GM19023 (cell line): ENCODE results near the gene ASB8.
A peak's percentile ranks its signal among the peaks of the same experiment; 100 is the strongest.
"Not testable (repeated sequence)": the region's sequence is repeated elsewhere in the genome, so short reads cannot be mapped to it uniquely, and the experiment has no call there.

Source experiments
- ATAC-seq: cut with Tn5 transposase; IDR thresholded peaks from one replicate; pipeline ENCODE4 v1.9.1; 2021; ENCODE audit warnings: mild to moderate bottlenecking, moderate library complexity; ENCODE audit not compliant: unreplicated experiment

Gene ASB8

DNA sequence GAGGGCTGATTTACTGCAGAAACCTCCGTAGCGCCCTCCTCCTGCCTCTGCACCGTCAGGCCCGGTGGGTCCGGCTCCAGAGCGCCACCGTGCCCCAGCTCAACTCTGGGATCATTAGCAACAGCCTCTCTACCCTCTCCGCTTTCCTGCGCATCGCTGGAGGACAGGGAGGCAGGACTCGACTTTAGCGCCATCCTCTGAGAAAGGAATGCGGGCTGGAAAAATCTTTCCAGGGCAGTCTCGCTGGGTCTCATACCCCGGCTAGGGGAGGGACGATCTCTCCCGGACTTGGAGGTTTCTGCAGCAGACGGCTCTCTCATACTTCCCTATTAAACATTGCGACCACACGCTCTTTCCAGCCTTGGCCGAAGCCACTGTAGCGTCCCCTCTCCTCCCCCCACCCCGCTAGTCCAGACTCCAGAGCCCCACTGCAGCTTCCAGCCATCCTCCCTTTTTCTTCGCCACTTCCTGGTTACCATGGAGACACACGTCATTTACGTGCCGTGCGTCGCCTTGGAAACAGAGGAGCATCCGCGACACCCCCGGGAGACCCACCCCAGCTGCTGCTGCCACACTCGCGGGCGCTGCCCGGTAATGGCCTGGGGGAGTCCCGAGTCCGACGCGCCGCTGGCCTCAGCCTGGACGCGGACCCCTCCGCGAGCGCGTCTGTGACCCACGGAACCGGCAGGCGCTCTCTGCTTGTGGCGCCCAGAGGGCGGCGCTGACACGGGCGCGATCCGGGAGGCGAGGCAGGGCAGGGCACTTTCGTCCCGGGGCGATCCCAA lies 26.0 kb upstream of the ASB8 start, which contains the start of gene CCDC184:
Gene CCDC184, plus strand, starts transcription at position 554 of the 785 bp plus-strand sequence. CDS start 479 bp downstream, outside the sequence.
- peak; percentile 66 for ATAC-seq

DNA sequence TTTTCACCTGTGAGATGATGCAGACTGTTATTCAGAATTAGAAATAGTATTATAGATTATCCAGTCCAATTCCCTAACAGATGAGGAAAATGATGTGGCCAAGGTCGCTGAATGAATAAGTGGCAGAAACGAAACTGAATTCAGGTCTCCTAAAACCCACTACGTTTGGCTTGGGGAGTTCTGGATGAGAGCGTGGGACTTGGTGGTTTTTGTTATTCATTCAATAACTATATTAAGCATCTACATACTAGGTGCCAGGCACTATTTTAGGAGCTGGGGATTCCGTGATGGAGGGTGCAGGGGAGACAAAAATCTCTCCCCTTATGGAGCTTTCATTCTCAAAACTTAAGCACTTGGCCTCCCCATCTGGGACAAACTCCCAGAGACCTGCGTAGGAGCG lies 25.3 kb upstream of the ASB8 start:
- no peak for ATAC-seq

DNA sequence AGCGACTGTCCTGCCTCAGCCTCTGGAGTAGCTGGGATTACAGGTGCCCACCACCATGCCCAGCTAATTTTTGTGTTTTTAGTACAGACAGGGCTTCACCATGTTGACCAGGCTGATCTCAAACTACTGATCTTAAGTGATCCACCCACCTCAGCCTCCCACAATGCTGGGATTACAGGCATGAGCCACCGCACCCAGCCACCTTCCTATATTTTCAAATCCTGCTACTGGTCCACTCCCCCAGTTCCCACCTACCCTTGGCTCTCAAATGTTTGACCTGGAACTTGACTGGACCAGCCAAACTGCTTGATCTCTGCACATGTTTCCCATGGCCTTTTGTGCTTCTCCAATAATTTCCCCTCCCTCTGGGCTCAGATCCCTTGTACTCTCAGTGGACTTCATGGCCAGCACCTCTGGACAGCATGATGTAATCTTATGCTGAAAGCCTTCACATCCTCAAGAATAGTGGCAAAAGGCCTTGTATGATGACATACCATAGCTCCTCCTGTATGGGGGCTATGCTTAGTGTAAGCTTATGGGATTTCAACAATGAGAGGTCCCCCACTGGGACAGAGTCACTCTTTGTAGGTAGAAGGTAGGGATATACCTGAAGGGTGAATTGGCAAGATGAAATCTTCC lies 23.7 kb upstream of the ASB8 start:
- ATAC-seq = no peak

DNA sequence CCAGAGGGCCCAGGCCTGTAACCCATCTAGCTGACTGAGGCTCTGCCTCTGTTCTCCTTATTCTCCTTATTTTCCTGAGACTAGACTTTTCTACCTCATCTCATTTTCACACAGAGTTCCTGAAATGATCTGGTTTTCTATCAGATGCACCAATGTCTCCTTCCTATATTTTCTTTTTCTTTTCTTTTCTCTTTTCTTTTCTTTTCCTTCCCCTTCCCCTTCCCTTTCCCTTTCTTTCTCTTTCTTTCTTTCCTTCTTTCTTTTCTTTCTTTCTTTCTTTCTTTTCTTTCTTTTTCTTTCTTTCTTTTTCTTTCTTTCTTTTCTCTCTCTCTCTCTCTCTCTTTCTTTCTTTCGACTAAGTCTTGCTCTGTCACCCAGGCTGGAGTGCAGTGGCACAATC lies 23.1 kb upstream of the ASB8 start:
- ATAC-seq = no peak

DNA sequence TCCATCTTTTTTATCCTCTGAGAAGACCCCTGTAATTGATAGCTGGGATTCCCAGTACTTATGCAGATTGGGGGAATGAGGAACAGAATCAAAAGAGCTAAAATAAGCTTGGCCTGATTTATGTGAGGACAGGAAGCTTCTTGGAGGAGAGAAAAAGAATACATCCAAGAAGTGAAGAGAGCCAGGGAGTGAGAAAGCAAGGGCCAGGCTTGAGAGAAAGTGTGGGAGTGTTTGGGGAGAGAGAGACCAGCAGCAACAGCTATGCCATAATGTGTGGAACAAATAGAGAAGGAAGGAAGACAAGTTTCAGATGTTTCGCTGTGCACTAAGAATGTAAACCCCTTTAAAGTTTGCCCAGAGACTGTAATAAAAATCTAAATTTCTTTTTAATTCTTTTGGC lies 22.2 kb upstream of the ASB8 start:
- ATAC-seq = no peak

DNA sequence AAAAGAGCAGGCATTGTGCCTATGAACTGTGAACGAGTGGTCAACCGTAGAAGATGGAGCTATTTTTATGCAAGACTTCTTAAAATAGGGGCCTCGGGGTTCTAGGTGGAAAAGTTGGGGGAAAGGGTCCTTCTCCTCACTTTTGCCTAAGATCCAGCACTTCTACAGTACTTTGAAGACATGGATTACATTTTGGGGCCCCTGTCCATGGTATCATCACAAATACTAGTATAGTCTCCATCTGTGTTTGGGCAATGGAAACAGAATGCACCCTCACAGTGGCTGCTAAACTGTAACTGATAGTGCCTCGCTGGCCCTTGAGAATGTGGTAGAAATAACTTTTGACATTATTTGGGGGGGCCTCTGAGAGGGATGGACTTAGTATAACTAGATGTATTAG lies 20.7 kb upstream of the ASB8 start:
- ATAC-seq = no peak

DNA sequence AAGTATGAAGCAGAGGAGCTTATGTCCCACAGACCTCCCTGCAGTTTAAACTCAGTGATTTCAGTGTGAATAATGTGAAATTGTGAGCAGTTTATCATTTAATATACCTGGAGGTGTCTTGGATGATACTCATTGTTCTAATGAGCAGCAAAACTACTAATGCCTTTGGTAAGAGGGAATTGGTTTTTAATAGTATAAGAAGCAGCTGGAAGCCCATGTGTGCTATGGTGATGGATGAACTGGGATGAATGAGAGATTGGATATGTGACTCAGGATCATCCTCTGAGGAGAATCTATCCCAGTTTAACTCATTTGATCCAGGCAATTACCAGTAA lies 19.1 kb upstream of the ASB8 start:
- ATAC-seq = no peak

DNA sequence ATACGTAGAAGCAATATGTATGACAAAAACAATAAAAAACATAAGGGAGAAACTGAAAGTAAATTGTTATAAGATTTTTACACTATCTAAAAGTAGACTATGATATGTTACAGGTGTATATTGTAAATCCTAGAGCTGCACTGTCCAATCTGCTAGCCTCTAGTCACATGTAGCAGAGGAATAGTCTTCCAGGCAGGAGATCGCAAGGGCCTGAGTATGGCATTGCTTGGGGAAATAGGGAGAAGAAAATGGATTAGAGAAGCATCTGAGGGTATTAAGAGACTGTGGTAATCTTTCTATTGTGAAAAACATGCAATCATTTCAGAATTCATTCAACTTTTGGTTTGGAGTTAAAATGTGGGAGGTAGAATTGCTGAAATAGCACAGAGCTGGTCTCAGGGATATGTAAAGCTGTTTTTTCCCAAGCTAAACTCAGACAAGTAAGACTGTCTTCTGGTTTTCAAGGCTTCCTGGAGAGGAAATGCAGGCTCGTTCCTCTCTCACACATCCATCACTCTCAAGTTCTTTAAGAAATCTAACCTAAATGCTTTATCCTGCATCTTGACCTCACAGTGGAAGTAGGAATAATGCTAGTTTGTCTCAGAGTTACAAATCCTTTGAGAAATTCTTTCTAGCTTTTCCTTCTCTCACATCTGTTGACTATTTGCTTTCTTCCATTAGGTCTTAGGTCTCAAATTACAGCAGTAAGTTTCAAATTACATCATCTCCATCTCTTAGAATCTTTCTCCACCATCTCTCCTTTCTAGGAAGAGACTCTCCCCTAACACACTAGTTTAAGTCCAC lies 18.5 kb upstream of the ASB8 start:
- no peak for ATAC-seq

DNA sequence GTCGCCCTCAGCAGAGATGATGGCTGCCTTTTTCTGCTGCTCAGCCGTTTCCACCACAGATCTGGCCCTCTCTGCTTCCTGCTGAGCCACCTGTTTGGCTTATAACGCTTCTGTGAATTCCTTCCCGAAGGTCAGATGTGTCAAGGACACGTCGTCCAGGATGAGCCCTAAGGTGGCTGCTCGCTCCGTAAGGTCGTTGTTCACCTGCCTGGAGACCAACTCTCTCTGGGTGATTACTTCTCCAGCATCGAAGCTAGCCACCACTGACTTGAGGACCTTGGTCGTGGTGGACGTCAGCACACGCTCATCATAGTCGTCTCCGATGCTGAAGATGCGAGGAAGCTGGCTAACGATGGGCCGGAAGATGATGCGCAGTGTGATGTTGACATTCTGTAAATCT lies 11.7 kb upstream of the ASB8 start:
- no peak for ATAC-seq

DNA sequence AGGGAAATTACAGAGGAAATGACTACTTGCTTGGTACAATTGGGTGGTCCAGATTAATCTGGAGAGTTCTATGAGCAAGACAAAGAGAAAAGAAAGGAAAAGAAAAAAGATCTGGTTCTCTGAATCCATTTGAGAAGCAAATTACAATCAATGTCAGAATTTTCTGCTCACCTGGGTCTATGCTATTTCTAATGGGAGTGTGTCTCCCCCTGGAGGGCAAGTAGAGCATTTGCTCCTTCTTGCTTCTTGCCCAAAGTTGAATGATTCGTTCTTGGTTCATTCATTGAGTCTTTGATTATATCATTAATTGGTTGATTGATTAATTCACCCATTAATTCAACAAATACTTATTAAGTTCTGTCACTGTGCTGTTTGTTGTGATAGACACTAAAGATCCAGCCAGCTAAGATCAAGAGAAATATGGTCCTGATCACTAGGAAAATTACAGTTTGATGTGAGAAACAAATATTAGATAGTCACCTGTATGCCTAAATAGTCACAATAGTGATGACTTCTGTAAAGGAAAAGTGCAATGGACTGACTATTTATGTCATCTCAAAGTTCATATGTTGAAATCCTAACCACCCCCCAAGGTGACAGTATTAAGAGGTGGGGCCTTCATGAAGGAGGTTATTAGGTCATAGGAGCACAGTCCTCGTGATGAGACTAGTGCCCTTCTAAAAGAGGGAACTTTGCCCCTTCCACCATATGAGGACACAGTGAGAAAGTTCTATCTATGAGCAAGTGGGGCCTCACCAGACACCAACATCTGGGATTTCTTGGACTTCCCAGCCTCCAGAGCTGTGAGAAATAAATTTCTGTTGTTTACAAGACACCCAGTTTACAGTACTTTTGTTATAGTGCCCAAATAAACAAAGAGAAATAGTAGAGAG lies 8.0 kb upstream of the ASB8 start:
- no peak for ATAC-seq

DNA sequence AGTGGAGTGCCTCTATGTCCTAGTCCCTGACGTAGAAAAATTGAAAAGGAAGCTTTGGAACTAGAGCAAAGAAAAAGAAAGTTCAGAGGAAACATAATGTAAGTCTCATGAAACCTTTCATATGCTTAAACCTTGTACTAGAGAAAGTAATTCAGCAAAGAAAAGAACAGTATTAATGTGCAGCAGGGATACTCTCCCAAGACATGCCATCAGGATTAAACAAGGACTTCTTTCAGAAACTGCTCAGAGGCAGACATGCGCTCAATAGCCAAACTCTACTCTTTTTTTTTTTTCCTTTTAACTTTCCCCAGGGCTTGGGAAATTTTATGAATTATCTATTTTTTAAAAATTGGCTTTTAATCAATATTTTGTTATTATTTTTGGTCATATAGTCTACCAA lies 7.1 kb upstream of the ASB8 start:
- no peak for ATAC-seq

DNA sequence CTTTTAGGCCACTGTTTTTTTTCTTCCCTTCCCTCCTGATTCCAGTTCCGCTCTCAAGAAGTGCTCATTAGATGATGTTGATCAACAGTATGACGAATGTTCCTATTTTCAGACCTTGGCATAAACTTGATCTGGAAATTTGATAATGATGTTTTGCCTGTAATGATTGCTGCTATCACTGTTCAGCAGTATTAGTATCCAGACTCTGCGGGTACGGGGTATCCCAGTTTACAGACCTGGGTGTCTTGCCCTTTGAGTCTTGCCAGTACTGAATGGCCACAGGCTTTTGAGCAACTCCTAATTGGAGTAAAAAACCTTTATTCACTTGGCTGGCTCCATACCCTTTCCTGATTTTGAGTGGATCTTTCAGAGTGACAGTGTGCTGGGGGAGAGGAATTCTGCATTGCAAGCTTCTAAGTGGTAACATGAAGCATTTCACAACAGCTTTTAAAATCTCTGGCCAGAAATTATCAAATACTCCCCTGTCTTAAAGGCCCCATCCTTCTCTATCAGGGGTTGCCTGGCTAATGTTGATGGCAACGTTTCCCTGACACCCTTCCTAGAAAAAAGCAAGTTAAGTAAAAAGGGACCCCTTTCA lies 5.9 kb upstream of the ASB8 start:
- ATAC-seq = no peak

DNA sequence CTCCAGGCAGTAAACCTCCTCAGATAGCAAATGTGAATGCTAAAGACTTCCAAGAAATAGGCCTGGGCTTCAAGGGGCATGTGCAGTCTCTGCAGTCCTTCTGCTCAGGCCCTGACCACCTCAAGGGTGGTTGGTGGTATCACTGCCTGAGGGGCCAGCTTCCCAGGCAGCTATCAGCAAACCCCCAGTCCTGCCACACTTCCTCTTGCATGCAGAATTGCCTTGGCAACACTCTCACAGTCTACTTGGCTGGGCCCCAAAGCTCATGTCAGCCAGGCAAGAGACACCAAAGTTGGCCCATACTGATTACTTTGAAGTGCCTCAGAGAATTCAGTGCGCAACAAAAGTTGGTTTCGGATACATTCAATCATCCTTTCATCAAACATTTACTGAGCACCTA lies 3.5 kb upstream of the ASB8 start:
- no peak for ATAC-seq

DNA sequence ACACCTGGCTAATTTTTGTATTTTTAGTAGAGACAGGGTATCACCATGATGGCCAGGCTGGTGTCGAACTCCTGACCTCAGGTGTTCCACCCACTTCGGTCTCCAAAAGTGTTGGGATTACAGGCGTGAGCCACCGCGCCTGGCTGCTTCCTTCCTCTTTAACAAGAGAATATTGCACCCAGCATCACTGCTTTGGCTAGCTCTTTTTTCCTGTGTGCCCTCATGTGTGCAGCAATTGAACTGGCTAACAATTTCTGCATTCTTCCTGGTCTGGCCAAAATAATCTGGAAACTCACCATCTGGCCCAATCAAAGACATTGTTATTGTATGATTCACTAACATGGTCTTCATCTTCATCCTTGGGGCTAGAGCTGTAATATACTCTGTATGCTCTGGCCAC lies 2.7 kb upstream of the ASB8 start:
- no peak for ATAC-seq

DNA sequence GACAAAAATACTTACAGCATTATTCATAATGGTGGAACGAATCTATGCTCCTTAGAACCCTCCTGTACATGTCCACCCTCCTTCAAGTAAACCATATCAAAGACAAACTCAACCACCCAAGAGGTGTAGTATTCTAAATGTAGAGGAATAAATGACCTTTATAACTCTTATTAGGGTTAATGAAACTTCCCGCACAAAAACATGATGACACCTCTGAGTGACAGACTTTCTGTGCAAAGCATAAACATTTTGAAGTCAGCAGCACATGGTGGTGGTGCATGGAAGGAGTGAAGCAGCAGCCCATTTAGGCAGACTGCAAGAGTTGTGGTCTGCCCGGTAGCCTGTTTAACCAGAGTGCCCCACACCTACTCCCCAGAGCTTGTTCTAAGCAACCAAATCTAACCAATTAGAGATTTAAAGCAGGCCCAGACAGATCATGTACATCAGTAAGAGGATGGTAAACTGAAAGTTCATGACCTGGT lies 615 bp upstream of the ASB8 start:
- ATAC-seq = no peak

DNA sequence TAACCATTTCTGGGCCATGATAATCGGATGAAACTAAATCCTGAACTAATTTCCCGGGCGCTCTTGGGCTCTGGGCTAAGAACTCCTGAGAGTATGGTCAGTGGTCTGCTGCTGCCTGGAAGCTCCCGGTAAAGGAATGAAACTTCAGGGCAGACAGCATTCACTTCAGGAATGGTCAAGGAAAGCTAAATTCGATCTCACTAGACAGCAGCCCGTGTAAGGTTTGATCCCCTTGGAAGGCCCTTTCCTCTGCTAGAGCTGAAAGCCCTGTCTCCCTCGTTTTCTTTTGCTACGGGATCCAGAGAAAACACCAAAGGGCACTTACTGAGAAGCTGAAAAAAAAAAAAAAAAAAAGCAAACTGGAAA lies 680 bp downstream of the ASB8 start:
- ATAC-seq = no peak

DNA sequence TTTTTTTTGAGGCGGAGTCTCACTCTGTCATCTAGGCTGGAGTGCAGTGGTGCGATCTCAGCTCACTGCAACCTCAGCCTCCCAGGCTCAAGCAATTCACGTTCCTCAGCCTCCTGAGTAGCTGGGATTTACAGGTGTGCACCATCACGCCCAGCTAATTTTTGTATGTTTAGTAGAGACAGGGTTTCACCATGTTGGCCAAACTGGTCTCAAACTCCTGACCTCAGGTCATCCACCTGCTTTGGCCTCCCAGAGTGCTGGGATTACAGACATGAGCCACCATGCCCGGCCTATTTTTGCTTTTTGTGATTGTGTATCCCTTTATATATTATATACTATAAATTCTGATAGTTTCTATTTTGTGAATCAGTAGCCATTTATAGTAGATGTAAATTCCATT lies 1.5 kb downstream of the ASB8 start:
- not testable (repeated sequence) for ATAC-seq

DNA sequence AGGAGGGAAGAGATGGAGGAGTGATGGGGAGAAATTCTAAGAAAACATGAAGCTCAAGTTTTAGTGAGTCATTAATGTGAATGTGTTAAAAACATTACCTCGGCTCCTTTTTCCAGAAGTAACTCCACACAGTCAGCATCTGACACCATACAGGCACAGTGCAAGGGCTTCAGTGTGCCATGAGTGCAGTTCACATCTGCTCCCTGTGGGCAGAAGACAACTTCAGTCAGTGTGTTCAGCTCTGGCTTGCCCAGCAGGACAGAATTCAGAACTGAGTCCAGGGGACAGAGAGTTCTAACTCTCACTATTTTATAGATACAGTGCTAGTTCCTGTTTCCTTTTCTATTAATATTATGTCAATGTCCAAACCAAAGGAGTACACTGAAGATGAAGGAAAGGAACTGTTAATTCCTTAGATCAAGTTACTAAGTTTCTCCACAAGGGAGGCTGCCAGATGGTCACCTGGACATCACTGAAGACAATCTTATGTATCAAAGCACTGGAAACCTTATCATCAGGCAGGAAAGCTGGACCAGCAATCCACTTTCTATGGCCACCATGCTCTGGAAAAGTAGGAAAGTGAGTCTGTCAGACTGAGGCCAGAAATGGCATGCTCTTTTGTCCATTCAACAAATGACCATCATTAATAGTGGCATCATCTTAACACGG lies 6.1 kb downstream of the ASB8 start:
- ATAC-seq = no peak

DNA sequence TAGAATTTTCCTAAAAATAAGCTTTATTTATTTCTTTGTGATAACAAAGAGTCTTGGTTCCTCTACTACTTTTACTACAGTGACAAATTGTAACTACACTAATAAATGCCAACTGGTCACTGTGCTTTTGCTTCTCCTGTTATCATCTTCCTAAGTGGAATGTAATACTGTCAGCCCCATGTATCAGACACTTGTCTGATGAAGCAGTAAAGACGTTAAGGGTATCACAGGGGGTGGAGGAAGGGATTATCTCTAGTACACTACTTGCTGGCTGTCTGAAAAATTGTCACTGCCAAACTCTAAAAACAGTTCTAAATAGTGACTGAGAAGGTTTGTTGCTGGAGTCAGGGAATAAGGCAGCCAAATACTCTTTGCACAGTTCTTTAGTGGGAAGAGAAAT lies 11.3 kb downstream of the ASB8 start:
- no peak for ATAC-seq

DNA sequence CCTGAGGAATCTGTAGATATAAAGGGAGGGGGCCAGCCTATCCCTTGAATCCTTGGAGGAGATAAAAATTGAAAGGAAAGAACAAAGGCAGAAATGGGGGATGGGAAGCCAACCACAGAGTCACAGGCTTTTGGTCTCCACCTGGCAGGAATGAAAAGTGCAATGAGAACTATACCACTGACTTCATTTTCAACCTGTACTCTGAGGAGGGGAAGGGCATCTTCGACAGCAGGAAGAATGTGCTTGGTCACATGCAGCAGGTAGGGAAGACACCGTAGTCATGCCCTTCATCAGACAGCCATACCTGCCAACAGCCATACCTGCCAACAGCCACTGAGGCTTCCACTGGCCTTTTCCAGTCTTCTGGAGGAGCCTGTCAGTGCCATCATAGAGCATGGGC lies 13.4 kb downstream of the ASB8 start:
- ATAC-seq = no peak
